IMR-90 (cell line): ENCODE data around the gene WWC1. TPM values are rescaled to one million over a fixed set of nuclear protein-coding genes. Genes with fewer than 3 reads are reported as not detected.

Experiments
- polyA plus RNA-seq, 3 experiments: library from polyadenylated mRNA; depleted of rRNA; stranded (reverse); fragments of >200 nt; gene quantifications; 2 replicates each; pipeline ENCODE4 v1.2.3, GENCODE V29; 2012; ENCODE audit warnings: low replicate concordance in 1 of 3
- total RNA-seq: library from RNA; depleted of rRNA; stranded (reverse); fragments of >200 nt; gene quantifications from 2 replicates; pipeline ENCODE4 v1.2.3, GENCODE V29; 2012; rRNA removed

The WWC1 gene
- total and polyA plus RNA-seq, 2 of the 4 experiments (the other 2 are of a cell fraction) = 9.1 to 10.3 TPM

Other genes with a start within 250 kb of the WWC1 start
- 153 and 285 TPM in 2 replicates for gene RARS1, start 194.8 kb downstream of the WWC1 start, total RNA-seq
- 71.2 and 80.4 TPM in 2 replicates for gene RARS1, start 194.8 kb downstream of the WWC1 start, polyA plus RNA-seq (2012; rRNA removed)
- under 0.01 and 0.18 TPM in 2 replicates for gene FBLL1, start 237.7 kb downstream of the WWC1 start, total RNA-seq
- 0.19 and 0.29 TPM in 2 replicates for gene FBLL1, start 237.7 kb downstream of the WWC1 start, polyA plus RNA-seq (2012; rRNA removed)